Right atrium auricular region (tissue), 2 donors: Measurements from ENCODE around the gene MARK1. TPM values are rescaled to one million over a fixed set of nuclear protein-coding genes. Genes with fewer than 3 reads are reported as not detected.

Experiments used
- DNase-seq: peaks from one replicate; pipeline ENCODE4 v3.0.0-alpha.2; 2019; ENCODE audit warnings: low spot score
- H3K27ac ChIP-seq, 2 donors: fragments of 200-600 bp; sonication (generic); 1 replicate in 1 of 2; 2 replicates in 1 of 2; pipeline ENCODE4 v1.5.1; 2016 to 2019
- H3K27me3 ChIP-seq, 2 donors: fragments of 200-600 bp; sonication (generic); one replicate each; pipeline versions ENCODE4 v1.5.1 to v1.6.0; 2017 to 2019
- H3K36me3 ChIP-seq: fragments of 200-600 bp; sonication (generic); one replicate; pipeline ENCODE4 v1.5.1; 2016
- H3K4me1 ChIP-seq, 2 donors: fragments of 200-600 bp; sonication (generic); one replicate each; pipeline versions ENCODE4 v1.5.1 to v1.6.0; 2017 to 2019
- H3K4me3 ChIP-seq, 2 donors: fragments of 200-600 bp; sonication (generic); 1 replicate in 1 of 2; 2 replicates in 1 of 2; pipeline ENCODE4 v1.5.1; 2017 to 2019; ENCODE audit warnings: mild to moderate bottlenecking in 1 of 2, moderate library complexity in 1 of 2
- H3K9me3 ChIP-seq, 2 donors: fragments of 200-600 bp; sonication (generic); one replicate each; pipeline ENCODE4 v1.5.1; 2019
- CTCF ChIP-seq, 2 donors: fragments of 200-600 bp; sonication (generic); IDR thresholded peaks; one replicate each; pipeline ENCODE4 v1.5.1; 2019; ENCODE audit warnings: antibody characterized with exemption in 2 of 2
- total RNA-seq, 2 donors: library from RNA; depleted of rRNA; stranded (reverse); fragments of >200 nt; gene quantifications; one replicate each; pipeline ENCODE4 v1.1.0, GENCODE V29; 2016

The MARK1 gene
- total RNA-seq, result 10 to 100 TPM; 12.5 to 20.0 TPM

GRCh38 chr1:220527908-220528678 lies at the start of gene MARK1:
Gene MARK1 (plus strand): TSS chr1:220528136. CDS start chr1:220528823, 687 bp downstream.
- Histone ChIP-seq H3K4me1 (peaks cover 0 to 23% of the 10 kb centered on the region in 2 donors), H3K27ac (peak within 1 kb of the TSS; percentile 93 to 96), H3K36me3 (no peaks in the 10 kb centered on the region), H3K27me3 (no peaks in the 10 kb centered on the region), H3K4me3 (peak within 1 kb of the TSS; percentile 75 to 89), H3K9me3 (no peaks in the 10 kb centered on the region)
- DNase-seq, result peak; percentile 73
- no peak for TF ChIP-seq CTCF (IDR thresholded peaks at IDR 0.05)

GRCh38 chr1:220483700-220484099 lies 44.2 kb upstream of the MARK1 start:
- H3K9me3 ChIP-seq, result no peaks in the 10 kb centered on the region
- H3K27ac ChIP-seq, result peak overlapping the region; percentile 48 to 74
- no peaks in the 10 kb centered on the region for H3K36me3 ChIP-seq
- no peak for TF ChIP-seq CTCF (IDR thresholded peaks at IDR 0.05)
- no peaks in the 10 kb centered on the region for H3K27me3 ChIP-seq
- DNase-seq, result peak; percentile 79
- no peak overlapping the region for H3K4me3 ChIP-seq
- H3K4me1 ChIP-seq, result no peaks in the 10 kb centered on the region

- H3K27ac ChIP-seq, result peak overlapping the region; percentile 48 to 74
- H3K9me3 ChIP-seq, result no peaks in the 10 kb centered on the region
- no peak for TF ChIP-seq CTCF (IDR thresholded peaks at IDR 0.05)
- DNase-seq, result no peak
- no peaks in the 10 kb centered on the region for H3K27me3 ChIP-seq
- H3K36me3 ChIP-seq, result no peaks in the 10 kb centered on the region
- H3K4me3 ChIP-seq, result no peak overlapping the region
- no peaks in the 10 kb centered on the region for H3K4me1 ChIP-seq
These were observed 43.8 kb upstream of the MARK1 start for GRCh38 chr1:220484135-220484534.

- TF ChIP-seq CTCF (IDR thresholded peaks at IDR 0.05), result no peak
- H3K27me3 ChIP-seq, result no peaks in the 10 kb centered on the region
- no peaks in the 10 kb centered on the region for H3K36me3 ChIP-seq
- H3K4me1 ChIP-seq, result no peaks in the 10 kb centered on the region
- no peak overlapping the region for H3K4me3 ChIP-seq
- no peaks in the 10 kb centered on the region for H3K9me3 ChIP-seq
- peak overlapping the region in 1 of 2 donors; percentile 74 for H3K27ac ChIP-seq
- no peak for DNase-seq
These were observed 42.8 kb upstream of the MARK1 start for GRCh38 chr1:220485131-220485530.

GRCh38 chr1:220485791-220486190 lies 42.1 kb upstream of the MARK1 start:
- no peak for DNase-seq
- no peaks in the 10 kb centered on the region for H3K4me1 ChIP-seq
- no peak overlapping the region for H3K4me3 ChIP-seq
- H3K27me3 ChIP-seq, result no peaks in the 10 kb centered on the region
- no peak overlapping the region for H3K27ac ChIP-seq
- H3K9me3 ChIP-seq, result no peaks in the 10 kb centered on the region
- no peaks in the 10 kb centered on the region for H3K36me3 ChIP-seq
- TF ChIP-seq CTCF (IDR thresholded peaks at IDR 0.05), result no peak
